IMR-90 (cell line): ENCODE results near the gene OSBPL6. TPM values are rescaled to one million over a fixed set of nuclear protein-coding genes. Genes with fewer than 3 reads are reported as not detected.

Experiments
- ATAC-seq: fragments of 200-7000 bp; cut with Tn5 transposase; 2 replicates; pipeline ENCODE4 v1.9.1; 2020; ENCODE audit warnings: low read depth, mild to moderate bottlenecking, moderate library complexity
- BruUV-seq: library from RNA; stranded (reverse); fragments of 400-500 nt; replicated peaks from 2 replicates; lab custom pipeline; 2021; lab: Mats Ljungman, UMichigan
- CTCF ChIA-PET: fragments of 300-600 bp; formaldehyde crosslinking; extraction: SDS; loops from one replicate; lab custom pipeline; 2021; ENCODE audit warnings: antibody characterized with exemption; lab: Yijun Ruan, JAX
- POLR2A ChIA-PET: fragments of 300-600 bp; sonication (Branson Sonifier 250); formaldehyde crosslinking; loops from one replicate; lab custom pipeline; 2022; ENCODE audit warnings: antibody characterized with exemption; ENCODE audit not compliant: unreplicated experiment; lab: Charles Lee
- DNase-seq: peaks from one replicate; pipeline ENCODE4 v3.0.0; 2013
- H2AFZ ChIP-seq: replicated peaks from 2 replicates; pipeline ENCODE3; 2013; ENCODE audit warnings: low read length, mild to moderate bottlenecking; ENCODE audit not compliant: poor library complexity
- H2AK5ac ChIP-seq: 2 replicates; pipeline ENCODE4 v1.6.1; 2013; ENCODE audit warnings: low read depth, low read length, inconsistent platforms
- H2AK9ac ChIP-seq: replicated peaks from 2 replicates; pipeline ENCODE3; 2013; ENCODE audit warnings: mild to moderate bottlenecking, low read depth, low read length, moderate library complexity; ENCODE audit not compliant: poor library complexity
- H2BK120ac ChIP-seq: 2 replicates; pipeline ENCODE4 v1.6.1; 2013; ENCODE audit warnings: low read depth, low read length, inconsistent platforms
- H2BK15ac ChIP-seq: 3 replicates; pipeline ENCODE4 v1.6.1; 2013; ENCODE audit warnings: low read depth, low read length, inconsistent platforms
- H2BK20ac ChIP-seq: 2 replicates; pipeline ENCODE4 v1.6.1; 2013; ENCODE audit warnings: low read depth, mild to moderate bottlenecking, inconsistent platforms, low read length, moderate library complexity
- H2BK5ac ChIP-seq: 2 replicates; pipeline ENCODE4 v1.6.1; 2013; ENCODE audit warnings: mild to moderate bottlenecking, low read depth, low read length, inconsistent platforms; ENCODE audit not compliant: poor library complexity, severe bottlenecking
- H3K14ac ChIP-seq: replicated peaks from 2 replicates; pipeline ENCODE4 v1.6.1; 2013; ENCODE audit warnings: low read depth, low read length, inconsistent platforms
- H3K18ac ChIP-seq: 2 replicates; pipeline ENCODE4 v1.6.1; 2013; ENCODE audit warnings: low read depth, low read length, control low read depth
- H3K23ac ChIP-seq: 2 replicates; pipeline ENCODE4 v1.6.1; 2013; ENCODE audit warnings: low read depth, low read length, inconsistent platforms
- H3K27ac ChIP-seq: 2 replicates; pipeline ENCODE4 v1.5.1; 2013; ENCODE audit warnings: mild to moderate bottlenecking, control low read depth, low read length; ENCODE audit not compliant: insufficient read depth
- H3K27me3 ChIP-seq: 2 replicates; pipeline ENCODE4 v1.6.1; 2013; ENCODE audit warnings: low read length; ENCODE audit not compliant: control insufficient read depth, insufficient read depth
- H3K36me3 ChIP-seq: 2 replicates; pipeline ENCODE4 v1.6.1; 2013; ENCODE audit warnings: low read length, mixed read lengths; ENCODE audit not compliant: control insufficient read depth, insufficient read depth
- H3K4ac ChIP-seq: 2 replicates; pipeline ENCODE4 v1.6.1; 2013; ENCODE audit warnings: low read depth, low read length, inconsistent platforms
- H3K4me1 ChIP-seq: 2 replicates; pipeline ENCODE4 v1.6.1; 2013; ENCODE audit warnings: low read length, mixed read lengths; ENCODE audit not compliant: control insufficient read depth, insufficient read depth
- H3K4me2 ChIP-seq: 2 replicates; pipeline ENCODE4 v1.6.1; 2013; ENCODE audit warnings: low read depth, mild to moderate bottlenecking, control low read depth, low read length, moderate library complexity
- H3K4me3 ChIP-seq: 2 replicates; pipeline ENCODE4 v1.5.1; 2013; ENCODE audit warnings: low read depth, mild to moderate bottlenecking, control low read depth, low read length, moderate library complexity; ENCODE audit not compliant: insufficient read depth
- H3K56ac ChIP-seq: 2 replicates; pipeline ENCODE4 v1.6.1; 2013; ENCODE audit warnings: low read length, inconsistent platforms; ENCODE audit not compliant: insufficient read depth; ENCODE audit errors: extremely low read depth
- H3K79me1 ChIP-seq, 2 experiments: 2 replicates each; pipeline ENCODE4 v1.6.1; 2013; ENCODE audit warnings: low read length in 2 of 2, inconsistent platforms in 1 of 2, low read depth in 1 of 2
- H3K9ac ChIP-seq: 2 replicates; pipeline ENCODE4 v1.6.1; 2013; ENCODE audit warnings: low read depth, low read length, control low read depth
- H3K9me1 ChIP-seq: 2 replicates; pipeline ENCODE4 v1.6.1; 2013; ENCODE audit warnings: low read length, inconsistent platforms; ENCODE audit not compliant: insufficient read depth
- H3K9me3 ChIP-seq: 2 replicates; pipeline ENCODE4 v1.6.1; 2013; ENCODE audit warnings: low read length; ENCODE audit not compliant: control insufficient read depth, insufficient read depth
- H4K20me1 ChIP-seq: 2 replicates; pipeline ENCODE4 v1.6.1; 2013; ENCODE audit warnings: low read length, inconsistent platforms; ENCODE audit not compliant: insufficient read depth
- H4K5ac ChIP-seq: 2 replicates; pipeline ENCODE4 v1.6.1; 2013; ENCODE audit warnings: mild to moderate bottlenecking, low read depth, low read length, control low read depth
- H4K8ac ChIP-seq, 2 experiments: 2 replicates each; pipeline ENCODE4 v1.6.1; 2013; ENCODE audit warnings: low read depth in 2 of 2, low read length in 2 of 2, control low read depth in 1 of 2, inconsistent platforms in 1 of 2
- H4K91ac ChIP-seq: 2 replicates; pipeline ENCODE4 v1.6.1; 2013; ENCODE audit warnings: low read depth, low read length, inconsistent platforms; ENCODE audit not compliant: insufficient read depth
- CEBPB ChIP-seq: IDR thresholded peaks from 2 replicates; pipeline ENCODE4 v1.6.1; 2012; ENCODE audit warnings: low read depth, low read length, improper control_type of control experiment
- CHD1 ChIP-seq: IDR thresholded peaks from 2 replicates; pipeline ENCODE4 v1.6.1; 2012; ENCODE audit warnings: low read depth, low read length, improper control_type of control experiment
- RFX5 ChIP-seq: IDR thresholded peaks from 2 replicates; pipeline ENCODE4 v1.8.0; 2012; ENCODE audit warnings: low read depth, mild to moderate bottlenecking, low read length, moderate library complexity
- WGBS, 2 experiments: methylation state at CpG; one replicate each; pipeline versions ENCODE4 v1.1.5 to v1.1.7; 2013; ENCODE audit warnings: missing lambda C conversion rate in 2 of 2; ENCODE audit not compliant: insufficient read length in 1 of 2; ENCODE audit errors: extremely low coverage in 2 of 2; 5-methylcytosine and 5-hydroxymethylcytosine counted together
- dilution Hi-C: fragments of 300-500 bp; cut with HindIII; formaldehyde crosslinking; loops from one replicate; pipeline ENCODE4 v1.14.3; 2018; ENCODE audit warnings: low sequenced_read_pairs; ENCODE audit not compliant: unreplicated experiment
- in situ Hi-C: fragments of 300-500 bp; cut with MboI; formaldehyde crosslinking; loops from 3 replicates; pipeline ENCODE4 v1.14.3; 2019; ENCODE audit warnings: low sequenced_read_pairs, inconsistent platforms, mixed read lengths
- intact Hi-C: fragments of 100-400 bp; cut with micrococcal nuclease; formaldehyde crosslinking; loops from 2 replicates; pipeline ENCODE4 v1.10.0; 2022
- polyA plus RNA-seq, 3 experiments: library from polyadenylated mRNA; depleted of rRNA; stranded (reverse); fragments of >200 nt; gene quantifications; 2 replicates each; pipeline ENCODE4 v1.2.3, GENCODE V29; 2012; ENCODE audit warnings: low replicate concordance in 1 of 3
- total RNA-seq: library from RNA; depleted of rRNA; stranded (reverse); fragments of >200 nt; gene quantifications from 2 replicates; pipeline ENCODE4 v1.2.3, GENCODE V29; 2012

OSBPL6 gene
- total and polyA plus RNA-seq, 2 of the 4 experiments (the other 2 are of a cell fraction): 3.2 to 3.7 TPM

GRCh38 chr2:178377046-178377445, 182.7 kb downstream of the OSBPL6 start:
- no peaks in the 10 kb centered on the region for H3K79me1 ChIP-seq
- H2BK20ac ChIP-seq: no peak overlapping the region
- H2AK5ac ChIP-seq: no peak overlapping the region
- no peak overlapping the region for H2AK9ac ChIP-seq
- no peak overlapping the region for H2AFZ ChIP-seq
- DNase-seq (no peak), ATAC-seq (no peak)
- no peaks in the 10 kb centered on the region for H3K9me3 ChIP-seq
- H3K56ac ChIP-seq: no peak overlapping the region
- intact Hi-C loops (no loop called here), dilution Hi-C loops (no loop called here), in situ Hi-C loops (no loop called here)
- no peaks in the 10 kb centered on the region for H3K36me3 ChIP-seq
- H4K8ac ChIP-seq: no peak overlapping the region
- no peak overlapping the region for H2BK15ac ChIP-seq
- H4K5ac ChIP-seq: no peak overlapping the region
- no peak overlapping the region for H2BK5ac ChIP-seq
- no peak overlapping the region for H3K4me3 ChIP-seq
- H3K9me1 ChIP-seq: 0 out of 2 replicates have a peak, but pooled peaks cover 7% of the 10 kb centered on the region
- H3K4me2 ChIP-seq: no peak overlapping the region
- CTCF ChIA-PET: interaction anchor here (1.0 kb wide), 1 partner anchor 38 kb away, joined by 3 read pairs; no protein-coding TSS in a partner anchor
- no peak overlapping the region for H4K91ac ChIP-seq
- no peaks in the 10 kb centered on the region for H3K4me1 ChIP-seq
- H3K23ac ChIP-seq: no peak overlapping the region
- no peak for TF ChIP-seq CHD1
- TF ChIP-seq CEBPB: no peak
- no peak for TF ChIP-seq RFX5
- BruUV-seq: no TSS peak
- no CpG with 5 or more reads among the region's 3 CpGs for WGBS, 2 experiments
- H4K20me1 ChIP-seq: no peaks in the 10 kb centered on the region
- H3K4ac ChIP-seq: no peak overlapping the region
- no peak overlapping the region for H3K18ac ChIP-seq
- H3K14ac ChIP-seq: no peak overlapping the region
- no peaks in the 10 kb centered on the region for H3K27me3 ChIP-seq
- H3K9ac ChIP-seq: no peak overlapping the region
- POLR2A ChIA-PET: no interaction called here
- H3K27ac ChIP-seq: no peak overlapping the region
- H2BK120ac ChIP-seq: no peak overlapping the region
